Stomach (tissue), 9 donors: ENCODE measurements around the gene GTPBP8. TPM values are rescaled to one million over a fixed set of nuclear protein-coding genes. Genes with fewer than 3 reads are reported as not detected.

ENCODE experiments used
- DNase-seq, 2 donors: peaks; one replicate each; pipeline versions ENCODE4 v3.0.0 to v3.0.0-alpha.2; 2013 to 2019
- H3K27ac ChIP-seq, 5 donors: fragments of 200-600 bp in 4 of 5; sonication (generic) in 4 of 5; one replicate each; pipeline ENCODE4 v1.5.1; 2013 to 2019; ENCODE audit warnings: mild to moderate bottlenecking in 1 of 5, moderate library complexity in 1 of 5
- H3K27me3 ChIP-seq, 3 donors: fragments of 200-600 bp; sonication (generic); one replicate each; pipeline ENCODE4 v1.5.1; 2017 to 2019; ENCODE audit warnings: mixed run types in 1 of 3
- H3K36me3 ChIP-seq, 4 donors: fragments of 200-600 bp; sonication (generic); 1 replicate in 3 of 4; 2 replicates in 1 of 4; pipeline ENCODE4 v1.5.1; 2016 to 2019
- H3K4me1 ChIP-seq, 4 donors: fragments of 200-600 bp; sonication (generic); one replicate each; pipeline ENCODE4 v1.5.1; 2016 to 2019
- H3K4me3 ChIP-seq, 4 donors: fragments of 200-600 bp; sonication (generic) in 3 of 4; one replicate each; pipeline ENCODE4 v1.5.1; 2016 to 2019; ENCODE audit warnings: mild to moderate bottlenecking in 1 of 4
- H3K9me3 ChIP-seq, 4 donors: fragments of 200-600 bp; sonication (generic); one replicate each; pipeline ENCODE4 v1.5.1; 2016 to 2019
- EP300 ChIP-seq: sonication (generic); formaldehyde crosslinking; IDR thresholded peaks from one replicate; pipeline ENCODE4 v1.6.1; 2017; ENCODE audit warnings: antibody characterized with exemption
- POLR2A ChIP-seq, 4 donors: fragments of 450-650 bp; IDR thresholded peaks; one replicate each; pipeline ENCODE4 v1.6.1; 2016; ENCODE audit warnings: antibody characterized with exemption in 4 of 4, control low read depth in 2 of 4, mild to moderate bottlenecking in 1 of 4, moderate library complexity in 1 of 4
- POLR2AphosphoS5 ChIP-seq, 3 donors: sonication (generic); formaldehyde crosslinking; IDR thresholded peaks; one replicate each; pipeline ENCODE4 v1.6.1; 2016; ENCODE audit warnings: antibody characterized with exemption in 3 of 3
- WGBS, 5 donors: extraction: QIAGEN DNeasy Blood & Tissue Kit in 3 of 5; methylation state at CpG; one replicate each; pipeline versions ENCODE4 v1.1.5 to v1.1.7; 2013 to 2018; 5-methylcytosine and 5-hydroxymethylcytosine counted together
- intact Hi-C: fragments of 100-400 bp; cut with DNase I; formaldehyde crosslinking; loops from one replicate; pipeline ENCODE4 v1.15.1; 2023; ENCODE audit warnings: low total_unique reads
- polyA plus RNA-seq, 3 donors: library from polyadenylated mRNA; stranded (reverse); fragments of 200-250 nt; gene quantifications; one replicate each; pipeline ENCODE4 v1.2.3, GENCODE V29; 2013
- total RNA-seq, 5 donors: library from RNA; depleted of rRNA; stranded (reverse); fragments of >200 nt; gene quantifications; one replicate each; pipeline versions ENCODE4 v1.1.0 to v1.2.3, GENCODE V29; 2014 to 2016
- TF ChIP-seq, protein P1 (sequence below), 7 experiments: fragments of 450-650 bp in 4 of 7; fragments of 200-600 bp in 3 of 7; sonication (generic) in 3 of 7; IDR thresholded peaks; one replicate each; pipeline ENCODE4 v1.5.1; 2016 to 2019; ENCODE audit warnings: antibody characterized with exemption in 7 of 7, control low read depth in 2 of 7, mild to moderate bottlenecking in 1 of 7
- donor health status: healthy with polysubstance abuse.
- donor health status: Bipolar disorder and iron deficiency.
- donor health status: healthy.

GTPBP8 gene
- total and polyA plus RNA-seq, 8 donors: 7.5 to 19.8 (median 12.6) TPM; not detected in 1

DNA sequence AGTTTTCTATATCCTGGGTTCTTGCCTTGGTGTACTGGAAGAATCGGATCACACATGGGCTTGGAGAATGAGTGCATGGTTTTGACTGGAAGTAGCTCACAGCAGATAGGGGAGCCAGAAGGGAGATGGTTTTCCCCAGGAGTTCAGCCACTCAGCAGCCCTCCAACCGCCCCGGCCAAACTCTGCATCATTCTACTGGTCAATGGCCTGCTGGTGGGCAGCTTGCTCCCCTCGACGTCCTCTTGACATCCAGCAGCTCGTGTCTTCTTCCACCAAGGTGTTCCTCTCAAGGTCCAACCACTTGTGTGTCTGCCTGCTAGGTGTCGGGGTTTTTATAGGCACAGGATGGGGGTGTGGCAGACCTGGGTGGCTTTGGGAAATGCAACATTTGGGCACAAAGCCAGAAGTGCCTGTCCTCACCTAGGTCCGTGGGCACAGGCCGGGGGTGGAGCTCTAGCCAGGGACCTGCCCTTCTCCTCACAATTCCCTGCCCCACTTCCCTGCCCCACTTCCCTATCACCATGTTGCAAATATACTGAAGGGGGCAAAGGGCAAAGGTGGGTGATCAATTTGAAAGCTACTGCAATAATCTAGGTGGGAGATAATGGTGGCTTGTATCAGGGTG, 3.0 kb upstream of the GTPBP8 start:
- Histone ChIP-seq H3K4me1 (peaks cover 6 to 29% (median 20%) of the 10 kb centered on the region in 4 donors), H3K4me3 (no peak overlapping the region), H3K27me3 (no peaks in the 10 kb centered on the region), H3K9me3 (no peaks in the 10 kb centered on the region), H3K36me3 (no peaks in the 10 kb centered on the region), H3K27ac (no peak overlapping the region)
- WGBS, 5 donors: 79 to 92% (median 89%) methylated on average over 2 to 9 of the region's 9 CpGs
- TF ChIP-seq POLR2A (IDR thresholded peaks at IDR 0.05): no peak
- no peak for TF ChIP-seq POLR2AphosphoS5 (IDR thresholded peaks at IDR 0.05)
- TF ChIP-seq EP300: no peak
- TF ChIP-seq, protein P1, sequence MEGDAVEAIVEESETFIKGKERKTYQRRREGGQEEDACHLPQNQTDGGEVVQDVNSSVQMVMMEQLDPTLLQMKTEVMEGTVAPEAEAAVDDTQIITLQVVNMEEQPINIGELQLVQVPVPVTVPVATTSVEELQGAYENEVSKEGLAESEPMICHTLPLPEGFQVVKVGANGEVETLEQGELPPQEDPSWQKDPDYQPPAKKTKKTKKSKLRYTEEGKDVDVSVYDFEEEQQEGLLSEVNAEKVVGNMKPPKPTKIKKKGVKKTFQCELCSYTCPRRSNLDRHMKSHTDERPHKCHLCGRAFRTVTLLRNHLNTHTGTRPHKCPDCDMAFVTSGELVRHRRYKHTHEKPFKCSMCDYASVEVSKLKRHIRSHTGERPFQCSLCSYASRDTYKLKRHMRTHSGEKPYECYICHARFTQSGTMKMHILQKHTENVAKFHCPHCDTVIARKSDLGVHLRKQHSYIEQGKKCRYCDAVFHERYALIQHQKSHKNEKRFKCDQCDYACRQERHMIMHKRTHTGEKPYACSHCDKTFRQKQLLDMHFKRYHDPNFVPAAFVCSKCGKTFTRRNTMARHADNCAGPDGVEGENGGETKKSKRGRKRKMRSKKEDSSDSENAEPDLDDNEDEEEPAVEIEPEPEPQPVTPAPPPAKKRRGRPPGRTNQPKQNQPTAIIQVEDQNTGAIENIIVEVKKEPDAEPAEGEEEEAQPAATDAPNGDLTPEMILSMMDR (IDR thresholded peaks at IDR 0.05): no peak
- intact Hi-C loops: no loop called here
- DNase-seq: no peak

DNA sequence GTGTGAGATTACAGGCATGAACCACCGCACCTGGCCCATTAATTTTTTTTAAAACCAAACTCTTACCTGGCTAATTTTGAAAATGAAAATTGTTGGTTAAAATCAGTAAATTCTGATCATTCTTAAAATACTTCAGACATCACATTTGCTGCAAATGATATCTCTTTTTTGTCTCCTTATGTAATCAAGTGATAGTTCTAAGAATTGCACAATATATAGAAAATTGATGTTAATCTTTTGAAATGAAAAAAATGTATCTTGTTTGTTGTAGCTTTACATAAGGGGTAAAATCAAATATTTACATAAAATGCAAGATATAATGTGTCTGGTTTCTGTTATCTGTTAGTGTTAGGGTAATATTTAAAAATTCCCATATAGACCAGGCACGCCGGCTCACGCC, 5.0 kb downstream of the GTPBP8 start:
- Histone ChIP-seq H3K27ac (no peak overlapping the region), H3K4me1 (peaks cover 6 to 29% (median 20%) of the 10 kb centered on the region in 4 donors), H3K4me3 (no peak overlapping the region), H3K36me3 (peaks cover 5 to 44% (median 33%) of the 10 kb centered on the region in 4 donors), H3K9me3 (no peaks in the 10 kb centered on the region), H3K27me3 (no peaks in the 10 kb centered on the region)
- DNase-seq: no peak
- 49 to 79% (median 68%) methylated on average over 4 of the region's 4 CpGs for WGBS, 5 donors
- TF ChIP-seq, protein P1 (IDR thresholded peaks at IDR 0.05): no peak
- TF ChIP-seq POLR2A (IDR thresholded peaks at IDR 0.05): no peak
- TF ChIP-seq EP300: no peak
- TF ChIP-seq POLR2AphosphoS5 (IDR thresholded peaks at IDR 0.05): no peak
- intact Hi-C loops: no loop called here

DNA sequence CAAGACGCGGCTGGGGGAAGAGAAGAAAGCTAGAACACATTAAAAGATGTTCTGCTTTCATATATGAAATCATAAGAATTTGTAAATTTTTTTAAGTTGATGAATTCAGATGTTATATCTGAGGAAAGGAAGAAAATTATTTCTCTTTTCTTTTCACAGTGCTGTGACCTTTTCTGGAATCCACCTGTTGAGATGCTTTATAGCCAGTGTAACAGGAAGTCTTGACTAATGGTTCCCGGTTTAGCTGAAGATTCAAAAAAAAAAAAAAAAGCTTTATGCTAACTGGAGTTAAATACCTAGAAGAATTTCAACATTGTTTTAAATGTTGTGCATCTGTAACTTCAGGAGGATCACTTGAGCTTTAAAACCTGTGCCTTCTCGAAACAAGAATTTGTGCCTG, 9.9 kb downstream of the GTPBP8 start:
- intact Hi-C loops: no loop called here
- 77 to 89% (median 87%) methylated on average over 4 of the region's 4 CpGs for WGBS, 5 donors
- Histone ChIP-seq H3K4me3 (no peak overlapping the region), H3K4me1 (peaks cover 0 to 7% (median 0%) of the 10 kb centered on the region in 4 donors), H3K36me3 (peaks cover 16 to 89% (median 81%) of the 10 kb centered on the region in 4 donors), H3K27me3 (no peaks in the 10 kb centered on the region), H3K27ac (no peak overlapping the region), H3K9me3 (no peaks in the 10 kb centered on the region)
- no peak for DNase-seq
- TF ChIP-seq POLR2AphosphoS5 (IDR thresholded peaks at IDR 0.05) (no peak), EP300 (no peak), POLR2A (IDR thresholded peaks at IDR 0.05) (no peak)
- TF ChIP-seq, protein P1 (IDR thresholded peaks at IDR 0.05): no peak

DNA sequence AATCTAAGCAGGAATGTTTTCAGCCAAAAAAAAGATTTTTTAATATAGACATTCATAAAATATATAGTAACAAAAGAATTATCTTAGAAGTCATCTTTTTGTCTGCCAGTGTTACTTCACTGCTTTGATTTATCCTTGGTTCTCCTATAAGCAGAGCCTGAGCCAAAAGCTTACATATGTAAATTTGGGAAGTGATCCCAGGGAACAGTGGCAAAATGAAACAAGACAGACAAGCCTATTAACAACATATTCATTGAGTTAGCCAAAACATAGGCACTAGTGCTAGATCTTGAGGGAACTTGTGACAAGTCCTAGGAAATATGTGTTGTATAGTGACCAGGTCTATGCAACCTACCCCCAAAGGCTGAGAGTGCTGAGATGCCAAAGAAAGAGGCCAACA, 11.3 kb downstream of the GTPBP8 start:
- H3K36me3 ChIP-seq: peaks cover 21 to 98% (median 93%) of the 10 kb centered on the region in 4 donors
- TF ChIP-seq POLR2A (IDR thresholded peaks at IDR 0.05) (no peak), POLR2AphosphoS5 (IDR thresholded peaks at IDR 0.05) (no peak), EP300 (no peak)
- TF ChIP-seq, protein P1 (IDR thresholded peaks at IDR 0.05): no peak

More for the DNA sequence above, 11.3 kb downstream of the GTPBP8 start:
- Histone ChIP-seq H3K27me3 (no peaks in the 10 kb centered on the region), H3K27ac (peak overlapping the region in 1 of 5 donors; percentile 4), H3K9me3 (no peaks in the 10 kb centered on the region), H3K4me1 (peaks cover 0 to 7% (median 0%) of the 10 kb centered on the region in 4 donors), H3K4me3 (no peak overlapping the region)
- intact Hi-C loops: no loop called here
- no peak for DNase-seq
